Measurements from ENCODE around the gene AKR1E2. TPM values are rescaled to one million over a fixed set of nuclear protein-coding genes. Genes with fewer than 3 reads are reported as not detected.

AKR1E2 gene
- total RNA-seq, 1 donor from 2014 or later, result 3.9 TPM

GRCh38 chr10:4828005-4828404 lies 2.0 kb downstream of the AKR1E2 start:
- peaks cover 26% of the 10 kb centered on the region for H3K4me1 Mint-ChIP-seq
- TF ChIP-seq, protein P1, sequence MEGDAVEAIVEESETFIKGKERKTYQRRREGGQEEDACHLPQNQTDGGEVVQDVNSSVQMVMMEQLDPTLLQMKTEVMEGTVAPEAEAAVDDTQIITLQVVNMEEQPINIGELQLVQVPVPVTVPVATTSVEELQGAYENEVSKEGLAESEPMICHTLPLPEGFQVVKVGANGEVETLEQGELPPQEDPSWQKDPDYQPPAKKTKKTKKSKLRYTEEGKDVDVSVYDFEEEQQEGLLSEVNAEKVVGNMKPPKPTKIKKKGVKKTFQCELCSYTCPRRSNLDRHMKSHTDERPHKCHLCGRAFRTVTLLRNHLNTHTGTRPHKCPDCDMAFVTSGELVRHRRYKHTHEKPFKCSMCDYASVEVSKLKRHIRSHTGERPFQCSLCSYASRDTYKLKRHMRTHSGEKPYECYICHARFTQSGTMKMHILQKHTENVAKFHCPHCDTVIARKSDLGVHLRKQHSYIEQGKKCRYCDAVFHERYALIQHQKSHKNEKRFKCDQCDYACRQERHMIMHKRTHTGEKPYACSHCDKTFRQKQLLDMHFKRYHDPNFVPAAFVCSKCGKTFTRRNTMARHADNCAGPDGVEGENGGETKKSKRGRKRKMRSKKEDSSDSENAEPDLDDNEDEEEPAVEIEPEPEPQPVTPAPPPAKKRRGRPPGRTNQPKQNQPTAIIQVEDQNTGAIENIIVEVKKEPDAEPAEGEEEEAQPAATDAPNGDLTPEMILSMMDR (conservative IDR thresholded peaks at IDR 0.05), result no peak
- H3K27ac Mint-ChIP-seq (ENCODE audit: unreplicated experiment), result no peak overlapping the region
- H3K4me3 Mint-ChIP-seq, result no peak overlapping the region
- no peak for DNase-seq (ENCODE audit: low read depth, low spot score)
- peaks cover 29% of the 10 kb centered on the region for H3K27me3 Mint-ChIP-seq (ENCODE audit: low read depth)
- H3K36me3 Mint-ChIP-seq (ENCODE audit: low read depth), result no peaks in the 10 kb centered on the region
- no peaks in the 10 kb centered on the region for H3K9me3 Mint-ChIP-seq

DNA sequence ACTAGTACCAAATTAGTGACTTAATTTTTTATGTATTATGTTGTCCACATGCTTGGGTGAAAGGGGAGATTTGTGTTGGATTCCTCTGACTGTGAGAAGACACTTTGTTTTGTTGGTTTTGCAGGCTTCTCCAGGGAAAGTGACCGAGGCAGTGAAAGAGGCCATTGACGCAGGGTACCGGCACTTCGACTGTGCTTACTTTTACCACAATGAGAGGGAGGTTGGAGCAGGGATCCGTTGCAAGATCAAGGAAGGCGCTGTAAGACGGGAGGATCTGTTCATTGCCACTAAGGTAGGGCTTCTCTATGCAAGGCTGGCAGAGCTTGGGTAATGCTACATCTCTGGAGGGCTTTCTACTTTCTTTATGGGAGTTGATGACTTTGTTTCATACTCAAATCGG lies 4.5 kb downstream of the AKR1E2 start:
- no peak overlapping the region for H3K4me3 Mint-ChIP-seq

DNA sequence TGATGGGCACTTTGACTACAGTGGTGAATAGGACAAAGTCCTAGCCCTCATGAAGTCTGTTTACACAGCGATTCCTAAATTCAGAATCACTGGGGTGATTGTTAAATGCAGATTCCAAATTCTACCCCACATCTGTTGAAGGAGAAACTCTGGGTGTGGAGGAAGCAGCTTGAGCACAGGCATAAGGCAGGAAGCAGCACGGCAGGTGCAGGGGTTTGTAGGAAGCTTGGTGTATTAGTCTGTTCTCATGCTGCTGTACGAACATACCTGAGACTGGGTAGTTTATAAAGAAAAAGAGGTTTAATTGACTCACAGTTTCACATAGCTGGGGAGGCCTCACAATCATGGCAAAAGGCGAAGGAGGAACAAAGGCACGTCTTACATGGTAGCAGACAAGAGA lies 5.1 kb downstream of the AKR1E2 start:
- peaks cover 31% of the 10 kb centered on the region for H3K27me3 Mint-ChIP-seq (ENCODE audit: low read depth)
- peaks cover 23% of the 10 kb centered on the region for H3K4me1 Mint-ChIP-seq
- no peaks in the 10 kb centered on the region for H3K9me3 Mint-ChIP-seq
- no peaks in the 10 kb centered on the region for H3K36me3 Mint-ChIP-seq (ENCODE audit: low read depth)
- no peak overlapping the region for H3K4me3 Mint-ChIP-seq
- no peak for DNase-seq (ENCODE audit: low read depth, low spot score)
- no peak overlapping the region for H3K27ac Mint-ChIP-seq (ENCODE audit: unreplicated experiment)
- TF ChIP-seq, protein P1 (conservative IDR thresholded peaks at IDR 0.05), result no peak

More for the DNA sequence above, 4.5 kb downstream of the AKR1E2 start:
- TF ChIP-seq, protein P1 (conservative IDR thresholded peaks at IDR 0.05), result no peak
- Mint-ChIP-seq H3K4me1 (peaks cover 26% of the 10 kb centered on the region), H3K9me3 (no peaks in the 10 kb centered on the region), H3K36me3 (ENCODE audit: low read depth) (no peaks in the 10 kb centered on the region), H3K27me3 (ENCODE audit: low read depth) (peaks cover 33% of the 10 kb centered on the region), H3K27ac (ENCODE audit: unreplicated experiment) (peak overlapping the region; percentile 0)
- DNase-seq (ENCODE audit: low read depth, low spot score), result no peak

DNA sequence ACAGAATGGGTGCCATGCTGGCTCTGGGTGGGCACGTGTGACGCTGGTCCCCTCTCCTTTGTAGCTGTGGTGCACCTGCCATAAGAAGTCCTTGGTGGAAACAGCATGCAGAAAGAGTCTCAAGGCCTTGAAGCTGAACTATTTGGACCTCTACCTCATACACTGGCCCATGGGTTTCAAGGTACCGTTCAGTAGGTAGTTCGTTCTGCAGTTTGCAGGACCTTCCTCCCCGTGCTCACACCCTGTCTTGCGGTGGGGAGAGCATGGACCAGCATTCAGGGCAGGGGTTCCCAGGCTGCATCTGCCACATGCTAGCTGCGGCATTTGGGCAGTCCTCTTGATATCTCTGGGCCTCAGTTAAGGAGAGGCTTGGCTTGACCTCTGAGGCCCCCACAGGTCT lies 7.3 kb downstream of the AKR1E2 start:
- H3K27ac Mint-ChIP-seq (ENCODE audit: unreplicated experiment), result no peak overlapping the region
- H3K36me3 Mint-ChIP-seq (ENCODE audit: low read depth), result no peaks in the 10 kb centered on the region
- no peak overlapping the region for H3K4me3 Mint-ChIP-seq
- peaks cover 27% of the 10 kb centered on the region for H3K27me3 Mint-ChIP-seq (ENCODE audit: low read depth)
- TF ChIP-seq, protein P1 (conservative IDR thresholded peaks at IDR 0.05), result no peak
- H3K4me1 Mint-ChIP-seq, result peaks cover 18% of the 10 kb centered on the region
- DNase-seq (ENCODE audit: low read depth, low spot score), result no peak
- H3K9me3 Mint-ChIP-seq, result no peaks in the 10 kb centered on the region

- Mint-ChIP-seq H3K36me3 (ENCODE audit: low read depth) (no peaks in the 10 kb centered on the region), H3K9me3 (no peaks in the 10 kb centered on the region), H3K27me3 (ENCODE audit: low read depth) (peaks cover 18% of the 10 kb centered on the region), H3K4me3 (no peak overlapping the region), H3K4me1 (peaks cover 13% of the 10 kb centered on the region), H3K27ac (ENCODE audit: unreplicated experiment) (no peak overlapping the region)
- DNase-seq (ENCODE audit: low read depth, low spot score), result no peak
- TF ChIP-seq, protein P1 (conservative IDR thresholded peaks at IDR 0.05), result no peak
Measured at GRCh38 chr10:4834898-4835405, 8.9 kb downstream of the AKR1E2 start.

Data from neural crest cell (in vitro differentiated cells).